K562 (cell line): ENCODE measurements around the gene VAC14.

Experiments
- BHLHE40 ChIP-seq: IDR thresholded peaks from 2 replicates; pipeline ENCODE4 v1.6.1; 2011; ENCODE audit warnings: low read length, improper control_type of control experiment
- ESRRA ChIP-seq: fragments of 450-650 bp; IDR thresholded peaks from 2 replicates; pipeline ENCODE4 v1.6.1; 2014; ENCODE audit warnings: low read depth, mild to moderate bottlenecking, moderate library complexity, borderline replicate concordance
- FOXM1 ChIP-seq, 2 experiments: fragments of 450-650 bp in 1 of 2; sonication (generic) in 1 of 2; formaldehyde crosslinking in 1 of 2; IDR thresholded peaks; 2 replicates each; pipeline versions ENCODE4 v1.6.1 to v1.9.0; 2017 to 2022; ENCODE audit warnings: low read depth in 2 of 2, mild to moderate bottlenecking in 2 of 2, missing genetic modification reagents in 1 of 2, moderate library complexity in 1 of 2
- HNRNPH1 ChIP-seq: fragments of 200-400 bp; formaldehyde crosslinking; optimal IDR thresholded peaks from 2 replicates; pipeline ENCODE3; 2017; ENCODE audit warnings: low read depth, mild to moderate bottlenecking, low read length, moderate library complexity
- PRMT5 ChIP-seq: sonication (generic); formaldehyde crosslinking; IDR thresholded peaks from 2 replicates; pipeline ENCODE4 v1.5.0; 2020; ENCODE audit warnings: missing genetic modification reagents
- ZNF217 ChIP-seq: sonication (generic); formaldehyde crosslinking; IDR thresholded peaks from 2 replicates; pipeline ENCODE4 v1.8.0; 2022; ENCODE audit warnings: mild to moderate bottlenecking, missing genetic modification reagents
- ZNF589 ChIP-seq: fragments of 200-800 bp; sonication (Bioruptor generic); IDR thresholded peaks from 2 replicates; pipeline ENCODE4 v1.6.1; 2016; ENCODE audit warnings: low read depth, missing genetic modification characterization, missing compliant biosample characterization
- ZNF780A ChIP-seq: fragments of 250-450 bp; sonication (Bioruptor Pico); IDR thresholded peaks from 2 replicates; pipeline ENCODE4 v1.5.0; 2021; ENCODE audit warnings: mild to moderate bottlenecking
- TF ChIP-seq, protein P1 (sequence below), 3 experiments: IDR thresholded peaks in 2 of 3; conservative IDR thresholded peaks in 1 of 3; 2 replicates each; pipeline ENCODE4 v1.5.1; 2011 to 2012; ENCODE audit warnings: low read length in 3 of 3, mild to moderate bottlenecking in 3 of 3, control low read depth in 2 of 3, improper control_type of control experiment in 1 of 3, inconsistent platforms in 1 of 3, low read depth in 1 of 3, mixed read lengths in 1 of 3, moderate library complexity in 1 of 3; ENCODE audit not compliant: insufficient read depth in 2 of 3
- TF ChIP-seq, protein P2 (sequence below): sonication (generic); formaldehyde crosslinking; IDR thresholded peaks from 2 replicates; pipeline ENCODE4 v1.9.0; 2022; ENCODE audit warnings: mild to moderate bottlenecking, missing genetic modification reagents

DNA sequence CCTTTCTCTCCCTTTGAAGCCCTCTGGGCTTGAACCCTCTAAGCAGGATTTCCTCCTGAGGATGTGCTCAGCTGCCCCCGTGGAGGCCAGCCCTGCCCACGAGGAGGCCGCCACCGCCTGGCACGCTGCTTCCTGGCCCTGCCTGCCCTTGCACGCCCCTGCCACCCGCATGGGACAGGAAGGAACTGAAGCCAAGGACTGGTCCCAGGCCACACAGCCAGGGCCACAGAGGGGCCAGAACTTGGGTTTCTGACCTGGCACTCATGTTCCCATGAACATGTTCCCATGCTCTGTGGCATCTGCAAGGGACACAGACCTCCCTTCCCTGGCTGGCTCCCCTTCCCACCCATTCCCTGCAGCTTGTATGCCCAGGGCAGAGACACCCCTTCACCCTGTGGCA is 91.0 kb downstream of the VAC14 start:
- no peak for TF ChIP-seq ZNF589 (CRISPR knock-in tag)
- no peak for TF ChIP-seq BHLHE40
- no peak for TF ChIP-seq ESRRA
- TF ChIP-seq HNRNPH1 = no peak
- TF ChIP-seq ZNF217 = no peak
- TF ChIP-seq, protein P1, sequence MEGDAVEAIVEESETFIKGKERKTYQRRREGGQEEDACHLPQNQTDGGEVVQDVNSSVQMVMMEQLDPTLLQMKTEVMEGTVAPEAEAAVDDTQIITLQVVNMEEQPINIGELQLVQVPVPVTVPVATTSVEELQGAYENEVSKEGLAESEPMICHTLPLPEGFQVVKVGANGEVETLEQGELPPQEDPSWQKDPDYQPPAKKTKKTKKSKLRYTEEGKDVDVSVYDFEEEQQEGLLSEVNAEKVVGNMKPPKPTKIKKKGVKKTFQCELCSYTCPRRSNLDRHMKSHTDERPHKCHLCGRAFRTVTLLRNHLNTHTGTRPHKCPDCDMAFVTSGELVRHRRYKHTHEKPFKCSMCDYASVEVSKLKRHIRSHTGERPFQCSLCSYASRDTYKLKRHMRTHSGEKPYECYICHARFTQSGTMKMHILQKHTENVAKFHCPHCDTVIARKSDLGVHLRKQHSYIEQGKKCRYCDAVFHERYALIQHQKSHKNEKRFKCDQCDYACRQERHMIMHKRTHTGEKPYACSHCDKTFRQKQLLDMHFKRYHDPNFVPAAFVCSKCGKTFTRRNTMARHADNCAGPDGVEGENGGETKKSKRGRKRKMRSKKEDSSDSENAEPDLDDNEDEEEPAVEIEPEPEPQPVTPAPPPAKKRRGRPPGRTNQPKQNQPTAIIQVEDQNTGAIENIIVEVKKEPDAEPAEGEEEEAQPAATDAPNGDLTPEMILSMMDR (IDR thresholded peaks at IDR 0.05 in 2 of 3, conservative IDR thresholded peaks at IDR 0.05 in 1 of 3; ENCODE audit: insufficient read depth in 2 of 3, low read depth in 1 of 3, low read length in 3 of 3) = no peak
- TF ChIP-seq, protein P2, sequence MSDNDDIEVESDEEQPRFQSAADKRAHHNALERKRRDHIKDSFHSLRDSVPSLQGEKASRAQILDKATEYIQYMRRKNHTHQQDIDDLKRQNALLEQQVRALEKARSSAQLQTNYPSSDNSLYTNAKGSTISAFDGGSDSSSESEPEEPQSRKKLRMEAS (CRISPR knock-in tag) = no peak
- no peak for TF ChIP-seq PRMT5 (CRISPR knock-in tag)
- TF ChIP-seq FOXM1 (IDR thresholded peaks at IDR 0.05; ENCODE audit: low read depth) = no peak
- no peak for TF ChIP-seq FOXM1 (CRISPR knock-in tag; IDR thresholded peaks at IDR 0.05; ENCODE audit: low read depth)
- TF ChIP-seq ZNF780A (CRISPR knock-in tag) = no peak
